ENCODE measurements around the gene DENND2C.

- no peak for TF ChIP-seq CTCF (IDR thresholded peaks at IDR 0.05)
- TF ChIP-seq POLR2A (IDR thresholded peaks at IDR 0.05) = no peak
Measured at GRCh38 chr1:114703242-114703641, 33.4 kb upstream of the DENND2C start.

Measured in adrenal gland (tissue), 5 donors.